Choroid plexus epithelial cell (primary cell): Measurements from ENCODE around the gene ARHGAP35.
"Not testable (repeated sequence)": the region's sequence is repeated elsewhere in the genome, so short reads cannot be mapped to it uniquely, and the experiment has no call there.

Experiments used
- DNase-seq: peaks from one replicate; pipeline ENCODE4 v3.0.0-alpha.2; 2010; ENCODE audit warnings: low read depth
- H3K4me3 ChIP-seq: 2 replicates; pipeline ENCODE4 v1.5.1; 2011; ENCODE audit warnings: low read depth, mild to moderate bottlenecking, control low read depth, low read length, moderate library complexity
- CTCF ChIP-seq: conservative IDR thresholded peaks from 2 replicates; pipeline ENCODE4 v1.5.1; 2011; ENCODE audit warnings: low read depth, mild to moderate bottlenecking, control low read depth, inconsistent platforms, low read length, moderate library complexity

Gene ARHGAP35

GRCh38 chr19:46860846-46861690 is at the start of gene ARHGAP35:
ARHGAP35 (plus strand) TSS chr19:46860997; CDS start chr19:46918676, 57,679 bp downstream.
- peak; percentile 85 for DNase-seq
- peak within 1 kb of the TSS; percentile 88 for H3K4me3 ChIP-seq
- TF ChIP-seq CTCF, result no peak

- no peak for TF ChIP-seq CTCF
- no peak overlapping the region for H3K4me3 ChIP-seq
- no peak for DNase-seq
Observed at GRCh38 chr19:46812977-46813838, 47.6 kb upstream of the ARHGAP35 start.

- peak; percentile 93 for DNase-seq
- no peak for TF ChIP-seq CTCF
- H3K4me3 ChIP-seq, result no peak overlapping the region
Observed at GRCh38 chr19:46813839-46814358, 46.9 kb upstream of the ARHGAP35 start.

GRCh38 chr19:46815833-46816627 is 44.8 kb upstream of the ARHGAP35 start:
- H3K4me3 ChIP-seq, result no peak overlapping the region
- no peak for TF ChIP-seq CTCF
- DNase-seq, result no peak

GRCh38 chr19:46818812-46819211 is 42.0 kb upstream of the ARHGAP35 start:
- H3K4me3 ChIP-seq, result no peak overlapping the region
- TF ChIP-seq CTCF, result no peak
- peak; percentile 54 for DNase-seq

GRCh38 chr19:46821512-46822409 is 39.0 kb upstream of the ARHGAP35 start:
- DNase-seq, result no peak
- H3K4me3 ChIP-seq, result no peak overlapping the region
- TF ChIP-seq CTCF, result no peak

- not testable (repeated sequence) for H3K4me3 ChIP-seq, DNase-seq
Observed at GRCh38 chr19:46822410-46822787, 38.4 kb upstream of the ARHGAP35 start.
